ENCODE results near the gene OGT.
"Not testable (repeated sequence)": the region's sequence is repeated elsewhere in the genome, so short reads cannot be mapped to it uniquely, and the experiment has no call there.

OGT gene

GRCh38 chrX:71537743-71538142, 4.8 kb downstream of the OGT start:
- no peak for DNase-seq (ENCODE audit: low read depth in 2 of 3, low spot score in 1 of 3)

- no peak for DNase-seq (ENCODE audit: low read depth in 2 of 3, low spot score in 1 of 3)
Measured at GRCh38 chrX:71540801-71541200, 7.9 kb downstream of the OGT start.

- DNase-seq (ENCODE audit: low read depth in 2 of 3, low spot score in 1 of 3) = no peak
Measured at GRCh38 chrX:71541210-71542022, 8.5 kb downstream of the OGT start.

GRCh38 chrX:71542411-71542810, 9.5 kb downstream of the OGT start:
- no peak for DNase-seq (ENCODE audit: low read depth in 2 of 3, low spot score in 1 of 3)

GRCh38 chrX:71542825-71543224, 9.9 kb downstream of the OGT start:
- DNase-seq (ENCODE audit: low read depth in 2 of 3, low spot score in 1 of 3) = no peak

GRCh38 chrX:71543316-71543715, 10.4 kb downstream of the OGT start:
- no peak for DNase-seq (ENCODE audit: low read depth in 2 of 3, low spot score in 1 of 3)

- no peak for DNase-seq (ENCODE audit: low read depth in 2 of 3, low spot score in 1 of 3)
Measured at GRCh38 chrX:71545364-71545763, 12.5 kb downstream of the OGT start.

- no peak for DNase-seq (ENCODE audit: low read depth in 2 of 3, low spot score in 1 of 3)
Measured at GRCh38 chrX:71546879-71547278, 14.0 kb downstream of the OGT start.

- no peak for DNase-seq (ENCODE audit: low read depth in 2 of 3, low spot score in 1 of 3)
Measured at GRCh38 chrX:71547339-71547738, 14.4 kb downstream of the OGT start.

- DNase-seq (ENCODE audit: low read depth in 2 of 3, low spot score in 1 of 3) = no peak
Measured at GRCh38 chrX:71549986-71550385, 17.1 kb downstream of the OGT start.

- no peak for DNase-seq (ENCODE audit: low read depth in 2 of 3, low spot score in 1 of 3)
Measured at GRCh38 chrX:71550578-71550977, 17.7 kb downstream of the OGT start.

- no peak for DNase-seq (ENCODE audit: low read depth in 2 of 3, low spot score in 1 of 3)
Measured at GRCh38 chrX:71556036-71556435, 23.1 kb downstream of the OGT start.

- DNase-seq (ENCODE audit: low read depth in 2 of 3, low spot score in 1 of 3) = no peak
Measured at GRCh38 chrX:71558920-71559319, 26.0 kb downstream of the OGT start.

- not testable (repeated sequence) for DNase-seq (ENCODE audit: low read depth in 2 of 3, low spot score in 1 of 3)
Measured at GRCh38 chrX:71559773-71560172, 26.9 kb downstream of the OGT start.

GRCh38 chrX:71563921-71564320, 31.0 kb downstream of the OGT start:
- no peak for DNase-seq (ENCODE audit: low read depth in 2 of 3, low spot score in 1 of 3)

- no peak for DNase-seq (ENCODE audit: low read depth in 2 of 3, low spot score in 1 of 3)
Measured at GRCh38 chrX:71565474-71566041, 32.7 kb downstream of the OGT start.

- not testable (repeated sequence) for DNase-seq (ENCODE audit: low read depth in 2 of 3, low spot score in 1 of 3)
Measured at GRCh38 chrX:71571390-71571789, 38.5 kb downstream of the OGT start.

- no peak for DNase-seq (ENCODE audit: low read depth in 2 of 3, low spot score in 1 of 3)
Measured at GRCh38 chrX:71573590-71573989, 40.7 kb downstream of the OGT start.

GRCh38 chrX:71577682-71578081, 44.8 kb downstream of the OGT start:
- no peak for DNase-seq (ENCODE audit: low read depth in 2 of 3, low spot score in 1 of 3)

GRCh38 chrX:71578253-71579135, 45.6 kb downstream of the OGT start, which contains the start of gene GCNA:
GCNA (plus strand) TSS chrX:71578437; CDS start chrX:71580822, 2,385 bp downstream.
- DNase-seq (ENCODE audit: low read depth in 2 of 3, low spot score in 1 of 3) = no peak

- DNase-seq (ENCODE audit: low read depth in 2 of 3, low spot score in 1 of 3) = no peak
Measured at GRCh38 chrX:71579136-71579989, 46.5 kb downstream of the OGT start.

Data from stimulated activated CD4-positive, alpha-beta T cell treated with anti-CD3 and anti-CD28 coated beads, Interleukin-12 subunit alpha, Interleukin-12 subunit beta, amount 100 ng/mL, for 48 hours (primary cell).